ENCODE data around the gene LY6G6F.

Gene LY6G6F

GRCh38 chr6:31723980-31724691 is 17.5 kb downstream of the LY6G6F start:
- no peak for DNase-seq

- peak; percentile 91 to 95 for DNase-seq
Measured at GRCh38 chr6:31725502-31726350, 19.1 kb downstream of the LY6G6F start.

- peak; percentile 77 to 88 for DNase-seq
Measured at GRCh38 chr6:31727034-31727716, 20.5 kb downstream of the LY6G6F start.

- no peak for DNase-seq
Measured at GRCh38 chr6:31727717-31728671, 21.3 kb downstream of the LY6G6F start.

- DNase-seq, result no peak
Measured at GRCh38 chr6:31728767-31729514, 22.3 kb downstream of the LY6G6F start, which contains the start of gene DDAH2. Gene DDAH2 (minus strand): TSS chr6:31729299. CDS start chr6:31729161, 138 bp downstream.

- peak; percentile 87 to 89 for DNase-seq
Measured at GRCh38 chr6:31729515-31729978, 22.9 kb downstream of the LY6G6F start.

GRCh38 chr6:31729979-31730630 is 23.4 kb downstream of the LY6G6F start:
- DNase-seq, result peak; percentile 59 to 70

- DNase-seq, result no peak
Measured at GRCh38 chr6:31730631-31731086, 24.0 kb downstream of the LY6G6F start.

GRCh38 chr6:31732029-31732428 is 25.4 kb downstream of the LY6G6F start:
- DNase-seq, result no peak

- no peak for DNase-seq
Measured at GRCh38 chr6:31733734-31734133, 27.1 kb downstream of the LY6G6F start.

GRCh38 chr6:31734247-31734820 is 27.7 kb downstream of the LY6G6F start:
- DNase-seq, result no peak

- DNase-seq, result peak; percentile 67 to 69
Measured at GRCh38 chr6:31734821-31735406, 28.2 kb downstream of the LY6G6F start.

GRCh38 chr6:31736021-31736767 is 29.5 kb downstream of the LY6G6F start, which contains the start of gene CLIC1:
Gene CLIC1 (minus strand): TSS chr6:31736530. CDS start chr6:31736300, 230 bp downstream.
- DNase-seq, result peak; percentile 78 to 79

GRCh38 chr6:31736768-31737314 is 30.2 kb downstream of the LY6G6F start:
- peak; percentile 11 to 25 for DNase-seq

- DNase-seq, result peak; percentile 31 to 53
Measured at GRCh38 chr6:31737315-31737990, 30.8 kb downstream of the LY6G6F start.

- DNase-seq, result peak; percentile 90 to 91
Measured at GRCh38 chr6:31737991-31738979, 31.6 kb downstream of the LY6G6F start.
